AG04449 (cell line): Measurements from ENCODE around the gene FOXI1.
"Not testable (repeated sequence)": the region's sequence is repeated elsewhere in the genome, so short reads cannot be mapped to it uniquely, and the experiment has no call there.

ENCODE experiments used
- CTCF ChIA-PET: fragments of 350-600 bp; formaldehyde crosslinking; extraction: SDS; loops from one replicate; lab custom pipeline; 2021; ENCODE audit warnings: antibody characterized with exemption; lab: Yijun Ruan, JAX
- POLR2A ChIA-PET: fragments of 400-600, 350-600 bp; formaldehyde crosslinking; extraction: SDS; loops from one replicate; lab custom pipeline; 2020; ENCODE audit warnings: antibody characterized with exemption, inconsistent platforms; lab: Yijun Ruan, JAX
- DNase-seq: peaks from one replicate; pipeline ENCODE4 v3.0.0-alpha.2; 2010; ENCODE audit warnings: low read depth, low spot score
- H3K4me3 ChIP-seq: 2 replicates; pipeline ENCODE4 v1.5.1; 2011; ENCODE audit warnings: low read depth, mild to moderate bottlenecking, control low read depth, low read length
- CTCF ChIP-seq: IDR thresholded peaks from one replicate; pipeline ENCODE4 v1.5.1; 2011; ENCODE audit warnings: mild to moderate bottlenecking, moderate library complexity, low read length, control low read depth, inconsistent platforms; ENCODE audit not compliant: insufficient read depth; ENCODE audit errors: missing control alignments

Gene FOXI1

DNA sequence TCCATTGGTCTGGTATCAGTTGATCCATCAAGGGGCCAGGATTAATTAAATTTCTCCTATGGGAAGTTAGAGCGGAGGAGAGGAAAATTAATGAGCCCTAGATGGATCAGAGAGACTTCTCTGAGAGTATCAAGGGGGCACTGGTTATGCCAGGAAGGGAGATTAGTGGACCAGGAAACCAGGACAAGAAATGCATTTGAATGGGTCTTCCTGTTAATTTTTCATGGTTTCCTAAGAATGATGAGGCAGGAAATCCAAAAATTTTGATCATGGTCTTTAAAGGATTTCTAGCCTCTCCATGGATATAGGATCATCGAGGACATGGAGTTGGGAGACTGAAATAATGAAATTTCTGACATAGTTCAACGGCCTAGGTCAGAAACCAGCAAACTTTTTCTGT is 30.8 kb downstream of the FOXI1 start:
- CTCF ChIA-PET, result interaction anchor here (1.1 kb wide), 1 partner anchor 36 kb away, joined by 3 read pairs; no protein-coding TSS in a partner anchor

GRCh38 chr5:170137694-170138214 is 32.1 kb downstream of the FOXI1 start:
- TF ChIP-seq CTCF, result no peak
- ChIA-PET POLR2A (no interaction called here), CTCF (interaction anchor here (1.5 kb wide), 1 partner anchor 37 kb away, joined by 4 read pairs; no protein-coding TSS in a partner anchor)
- DNase-seq, result no peak
- H3K4me3 ChIP-seq, result no peak overlapping the region

More for the DNA sequence above, 30.8 kb downstream of the FOXI1 start:
- POLR2A ChIA-PET, result no interaction called here
- no peak for TF ChIP-seq CTCF
- no peak for DNase-seq
- H3K4me3 ChIP-seq, result no peak overlapping the region

GRCh38 chr5:170138273-170138672 is 32.6 kb downstream of the FOXI1 start:
- CTCF ChIA-PET, result interaction anchor here (1.5 kb wide), 1 partner anchor 37 kb away, joined by 4 read pairs; no protein-coding TSS in a partner anchor

GRCh38 chr5:170139786-170140335 is 34.2 kb downstream of the FOXI1 start:
- DNase-seq, result no peak
- TF ChIP-seq CTCF, result no peak
- CTCF ChIA-PET, result no interaction called here
- H3K4me3 ChIP-seq, result no peak overlapping the region
- POLR2A ChIA-PET, result no interaction called here

More at GRCh38 chr5:170138273-170138672, 32.6 kb downstream of the FOXI1 start:
- no peak overlapping the region for H3K4me3 ChIP-seq
- no peak for TF ChIP-seq CTCF
- POLR2A ChIA-PET, result no interaction called here
- no peak for DNase-seq

GRCh38 chr5:170141196-170141595 is 35.5 kb downstream of the FOXI1 start:
- H3K4me3 ChIP-seq, POLR2A ChIA-PET, DNase-seq, CTCF ChIA-PET: not testable (repeated sequence)

DNA sequence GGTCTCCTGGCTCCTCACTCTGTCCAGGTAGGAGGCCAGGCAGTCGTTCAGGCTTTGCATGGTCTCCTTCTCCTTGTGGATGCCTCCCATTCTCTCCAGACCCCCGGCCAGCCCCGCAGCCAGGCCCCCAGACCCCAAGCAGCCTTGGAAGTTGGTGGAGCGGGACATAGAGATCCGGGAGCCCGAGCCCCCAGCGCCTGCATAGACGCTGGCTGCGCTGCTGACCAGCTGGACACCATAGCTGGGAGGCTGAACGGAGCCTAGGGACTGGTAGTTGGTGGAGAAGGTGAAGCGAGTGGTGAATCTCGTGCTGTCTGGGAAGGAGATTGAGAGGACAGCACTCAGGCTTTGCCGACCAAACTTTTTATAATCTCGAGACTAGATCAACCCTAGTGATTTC is 35.9 kb downstream of the FOXI1 start:
- CTCF ChIA-PET, result interaction anchor here (1.3 kb wide), 1 partner anchor 9 kb away, joined by 4 read pairs; no protein-coding TSS in a partner anchor
- H3K4me3 ChIP-seq, result no peak overlapping the region
- POLR2A ChIA-PET, result no interaction called here
- TF ChIP-seq CTCF, result no peak
- no peak for DNase-seq
